Erythroblast (primary cell): ENCODE data around the gene RAB11FIP3.

Source experiments
- GATA1 ChIP-seq: IDR thresholded peaks from 2 replicates; pipeline ENCODE4 v1.6.1; 2011; ENCODE audit warnings: low read depth, mild to moderate bottlenecking, control low read depth, low read length, moderate library complexity
- POLR2A ChIP-seq: IDR thresholded peaks from 2 replicates; pipeline ENCODE4 v1.6.1; 2011; ENCODE audit warnings: mild to moderate bottlenecking, low read length

DNA sequence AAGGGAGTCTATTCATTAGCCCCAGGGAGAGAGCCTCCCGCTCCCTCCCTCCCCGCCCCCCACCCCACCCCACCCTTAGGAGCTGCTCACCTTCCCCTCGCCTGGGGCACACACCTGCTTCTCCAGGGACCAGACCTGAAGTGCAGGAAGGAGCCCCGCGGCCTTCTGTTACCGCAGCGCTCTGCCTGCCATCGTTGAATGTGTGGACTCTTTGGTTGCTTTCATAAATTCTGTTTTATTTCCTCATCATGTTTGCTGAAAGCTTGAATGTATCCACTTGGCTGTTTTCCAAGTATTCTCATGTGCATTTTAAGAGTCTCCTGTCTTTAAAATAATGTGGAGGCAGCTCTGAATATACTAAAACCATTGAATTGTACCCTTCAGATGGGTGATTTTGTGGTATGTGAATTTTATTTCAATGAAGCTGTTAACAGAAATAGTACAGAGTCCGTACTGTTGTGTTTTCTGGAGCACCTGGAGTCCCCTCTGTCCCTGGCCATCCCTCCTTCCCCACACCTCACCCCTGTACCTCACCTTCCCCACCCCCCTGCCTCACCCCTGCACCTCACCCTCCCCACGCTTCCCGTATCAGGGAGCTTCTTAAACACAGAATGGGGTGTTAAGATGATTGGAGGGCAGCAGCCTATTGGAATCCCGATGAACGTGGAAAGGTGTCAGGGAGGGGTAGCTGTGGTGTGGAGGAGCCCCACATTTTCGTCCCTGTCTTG is 25.5 kb downstream of the RAB11FIP3 start:
- TF ChIP-seq POLR2A (no peak), GATA1 (no peak)
